HPDE6-E6E7 (cell line): ENCODE data around the gene PCDHA11.
A peak's percentile ranks its signal among the peaks of the same experiment; 100 is the strongest.
"Not testable (repeated sequence)": the region's sequence is repeated elsewhere in the genome, so short reads cannot be mapped to it uniquely, and the experiment has no call there.

Experiments used
- DNase-seq: peaks from one replicate; pipeline ENCODE4 v3.0.0; 2011; ENCODE audit warnings: missing footprints; ENCODE audit errors: extremely low spot score

Gene PCDHA11

DNA sequence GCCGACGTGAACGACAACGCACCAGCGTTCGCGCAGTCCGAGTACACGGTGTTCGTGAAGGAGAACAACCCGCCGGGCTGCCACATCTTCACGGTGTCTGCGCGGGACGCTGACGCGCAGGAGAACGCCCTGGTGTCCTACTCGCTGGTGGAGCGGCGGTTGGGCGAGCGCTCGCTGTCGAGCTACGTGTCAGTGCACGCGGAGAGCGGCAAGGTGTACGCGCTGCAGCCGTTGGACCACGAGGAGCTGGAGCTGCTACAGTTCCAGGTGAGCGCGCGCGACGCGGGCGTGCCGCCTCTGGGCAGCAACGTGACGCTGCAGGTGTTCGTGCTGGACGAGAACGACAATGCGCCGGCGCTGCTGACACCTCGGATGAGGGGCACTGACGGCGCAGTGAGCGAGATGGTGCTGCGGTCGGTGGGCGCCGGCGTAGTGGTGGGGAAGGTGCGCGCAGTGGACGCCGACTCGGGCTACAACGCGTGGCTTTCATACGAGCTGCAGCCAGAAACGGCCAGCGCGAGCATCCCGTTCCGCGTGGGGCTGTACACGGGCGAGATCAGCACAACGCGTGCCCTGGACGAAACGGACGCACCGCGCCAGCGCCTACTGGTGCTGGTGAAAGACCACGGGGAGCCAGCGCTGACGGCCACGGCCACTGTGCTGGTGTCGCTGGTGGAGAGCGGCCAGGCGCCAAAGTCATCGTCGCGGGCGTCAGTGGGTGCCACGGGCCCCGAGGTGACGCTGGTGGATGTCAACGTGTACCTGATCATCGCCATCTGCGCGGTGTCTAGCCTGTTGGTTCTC is 18.7 kb upstream of the PCDHA11 start:
- DNase-seq, result not testable (repeated sequence)

DNA sequence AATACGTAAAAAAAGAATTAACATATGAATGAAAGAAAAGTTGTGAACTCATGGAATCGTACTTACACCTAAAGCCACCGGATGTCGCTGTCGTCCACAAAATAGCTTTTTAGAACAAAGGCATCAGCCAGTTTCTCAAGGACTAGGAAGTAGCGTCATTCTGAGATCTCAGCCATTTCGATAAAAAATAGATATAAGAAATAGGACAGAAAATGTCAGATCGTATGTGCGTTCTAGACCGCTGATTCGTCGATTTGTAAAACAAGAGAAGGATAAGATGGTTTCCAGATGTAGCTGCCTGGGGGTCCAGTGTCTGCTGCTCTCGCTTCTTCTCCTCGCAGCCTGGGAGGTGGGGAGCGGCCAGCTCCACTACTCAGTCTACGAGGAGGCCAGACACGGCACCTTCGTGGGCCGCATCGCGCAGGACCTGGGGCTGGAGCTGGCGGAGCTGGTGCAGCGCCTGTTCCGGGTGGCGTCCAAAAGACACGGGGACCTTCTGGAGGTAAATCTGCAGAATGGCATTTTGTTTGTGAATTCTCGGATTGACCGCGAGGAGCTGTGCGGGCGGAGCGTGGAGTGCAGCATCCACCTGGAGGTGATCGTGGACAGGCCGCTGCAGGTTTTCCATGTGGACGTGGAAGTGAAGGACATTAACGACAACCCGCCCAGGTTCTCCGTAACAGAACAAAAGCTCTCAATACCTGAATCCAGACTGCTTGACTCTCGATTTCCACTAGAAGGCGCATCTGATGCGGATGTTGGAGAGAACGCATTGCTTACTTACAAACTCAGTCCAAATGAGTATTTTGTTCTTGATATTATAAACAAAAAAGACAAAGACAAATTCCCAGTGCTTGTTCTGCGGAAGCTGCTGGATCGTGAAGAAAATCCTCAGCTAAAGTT is 12.7 kb upstream of the PCDHA11 start, which contains the start of gene PCDHA10:
TSS of gene PCDHA10 (plus strand) at position 126 of the 903 bp plus-strand sequence. CDS start at position 278, 152 bp downstream.
- DNase-seq, result no peak

DNA sequence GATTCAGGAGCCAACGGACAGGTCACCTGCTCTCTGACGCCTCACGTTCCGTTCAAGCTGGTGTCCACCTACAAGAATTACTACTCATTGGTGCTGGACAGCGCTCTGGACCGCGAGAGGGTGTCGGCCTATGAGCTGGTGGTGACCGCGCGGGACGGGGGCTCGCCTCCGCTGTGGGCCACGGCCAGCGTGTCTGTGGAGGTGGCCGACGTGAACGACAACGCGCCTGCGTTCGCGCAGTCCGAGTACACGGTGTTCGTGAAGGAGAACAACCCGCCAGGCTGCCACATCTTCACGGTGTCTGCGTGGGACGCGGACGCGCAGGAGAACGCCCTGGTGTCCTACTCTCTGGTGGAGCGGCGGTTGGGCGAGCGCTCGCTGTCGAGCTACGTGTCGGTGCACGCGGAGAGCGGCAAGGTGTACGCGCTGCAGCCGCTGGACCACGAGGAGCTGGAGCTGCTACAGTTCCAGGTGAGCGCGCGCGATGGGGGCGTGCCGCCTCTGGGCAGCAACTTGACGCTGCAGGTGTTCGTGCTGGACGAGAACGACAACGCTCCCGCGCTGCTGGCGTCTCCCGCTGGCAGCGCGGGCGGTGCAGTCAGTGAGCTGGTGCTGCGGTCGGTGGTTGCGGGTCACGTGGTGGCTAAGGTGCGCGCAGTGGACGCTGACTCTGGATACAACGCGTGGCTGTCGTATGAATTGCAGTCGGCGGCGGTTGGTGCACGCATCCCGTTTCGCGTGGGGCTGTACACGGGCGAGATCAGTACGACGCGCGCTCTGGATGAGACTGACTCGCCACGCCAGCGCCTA is 11.4 kb upstream of the PCDHA11 start:
- DNase-seq, result no peak

DNA sequence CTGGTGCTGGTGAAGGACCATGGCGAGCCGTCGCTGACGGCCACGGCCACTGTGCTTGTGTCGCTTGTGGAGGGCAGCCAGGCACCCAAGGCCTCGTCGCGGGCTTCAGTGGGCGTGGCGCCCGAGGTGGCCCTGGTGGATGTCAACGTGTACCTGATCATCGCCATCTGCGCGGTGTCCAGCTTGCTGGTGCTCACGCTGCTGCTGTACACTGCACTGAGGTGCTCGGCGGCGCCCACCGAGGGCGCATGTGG is 10.8 kb upstream of the PCDHA11 start:
- DNase-seq, result no peak

DNA sequence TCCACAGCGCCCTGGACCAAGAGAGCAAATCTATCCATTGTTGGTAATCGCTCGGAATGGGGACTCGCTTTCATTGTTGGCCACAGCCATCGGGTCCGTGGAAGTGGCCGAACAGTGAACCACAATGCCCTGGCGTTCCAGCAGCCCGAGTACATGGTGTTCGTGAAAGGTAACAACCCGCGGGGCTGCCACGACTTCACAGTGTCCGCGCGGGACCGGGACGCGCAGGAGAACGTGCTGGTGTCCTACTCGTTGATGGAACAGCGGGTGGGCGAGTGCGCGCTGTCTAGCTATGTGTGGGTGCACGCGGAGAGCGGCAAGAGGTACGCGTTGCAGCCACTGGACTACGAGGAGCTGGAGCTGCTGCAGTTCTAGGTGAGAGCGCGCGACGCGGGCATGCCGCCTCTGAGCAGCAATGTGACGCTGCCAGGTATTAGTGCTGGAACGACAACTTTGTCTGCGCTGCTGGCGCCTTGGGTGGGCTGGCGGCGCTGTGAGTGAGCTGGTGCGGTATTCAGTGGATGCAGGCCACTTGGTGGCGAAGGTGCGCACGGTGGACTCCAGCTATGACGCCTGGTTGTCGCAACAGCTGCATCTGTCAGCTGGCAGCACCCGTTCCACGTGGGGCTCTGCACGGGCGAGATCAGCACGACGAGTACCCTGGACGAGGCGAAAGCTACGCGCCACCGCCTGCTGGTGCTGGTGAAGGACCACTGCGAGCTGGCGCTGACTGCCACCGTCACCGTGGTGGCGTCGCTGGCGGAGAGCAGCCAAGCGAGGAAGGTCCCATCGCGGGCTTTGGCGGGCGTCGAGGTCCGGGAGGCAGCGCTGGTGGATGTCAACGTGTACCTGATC is 6.1 kb upstream of the PCDHA11 start:
- DNase-seq, result no peak

DNA sequence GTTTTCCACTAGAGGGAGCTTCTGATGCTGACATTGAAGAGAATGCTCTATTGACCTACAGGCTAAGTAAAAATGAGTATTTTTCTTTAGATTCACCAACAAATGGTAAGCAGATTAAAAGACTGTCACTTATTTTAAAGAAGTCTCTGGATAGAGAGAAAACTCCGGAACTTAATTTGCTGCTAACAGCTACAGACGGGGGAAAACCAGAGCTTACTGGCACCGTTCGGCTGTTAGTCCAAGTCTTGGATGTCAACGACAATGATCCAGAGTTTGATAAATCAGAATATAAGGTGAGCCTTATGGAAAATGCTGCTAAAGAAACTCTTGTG is 764 bp downstream of the PCDHA11 start:
- DNase-seq, result peak; percentile 11

DNA sequence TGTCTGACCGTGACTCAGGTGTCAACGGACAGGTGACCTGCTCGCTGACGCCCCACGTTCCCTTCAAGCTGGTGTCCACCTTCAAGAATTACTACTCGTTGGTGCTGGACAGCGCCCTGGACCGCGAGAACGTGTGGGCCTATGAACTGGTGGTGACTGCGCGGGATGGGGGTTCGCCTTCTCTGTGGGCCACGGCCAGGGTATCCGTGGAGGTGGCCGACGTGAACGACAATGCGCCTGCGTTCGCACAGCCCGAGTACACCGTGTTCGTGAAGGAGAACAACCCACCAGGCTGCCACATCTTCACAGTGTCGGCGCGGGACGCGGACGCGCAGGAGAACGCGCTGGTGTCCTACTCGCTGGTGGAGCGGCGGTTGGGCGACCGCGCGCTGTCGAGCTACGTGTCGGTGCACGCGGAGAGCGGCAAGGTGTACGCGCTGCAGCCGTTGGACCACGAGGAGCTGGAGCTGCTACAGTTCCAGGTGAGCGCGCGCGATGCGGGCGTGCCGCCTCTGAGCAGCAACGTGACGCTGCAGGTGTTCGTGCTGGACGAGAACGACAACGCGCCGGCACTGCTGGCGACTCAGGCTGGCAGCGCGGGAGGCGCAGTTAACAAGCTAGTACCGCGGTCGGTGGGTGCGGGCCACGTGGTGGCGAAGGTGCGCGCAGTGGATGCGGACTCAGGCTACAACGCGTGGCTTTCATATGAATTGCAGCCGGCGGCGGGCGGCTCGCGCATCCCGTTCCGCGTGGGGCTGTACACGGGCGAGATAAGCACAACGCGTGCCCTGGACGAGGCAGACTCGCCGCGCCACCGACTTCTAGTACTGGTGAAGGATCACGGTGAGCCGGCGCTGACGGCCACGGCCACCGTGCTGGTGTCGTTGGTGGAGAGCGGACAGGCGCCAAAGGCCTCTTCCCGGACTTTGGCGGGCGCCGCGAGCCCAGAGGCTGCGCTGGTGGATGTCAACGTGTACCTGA is 1.8 kb downstream of the PCDHA11 start:
- DNase-seq, result no peak

DNA sequence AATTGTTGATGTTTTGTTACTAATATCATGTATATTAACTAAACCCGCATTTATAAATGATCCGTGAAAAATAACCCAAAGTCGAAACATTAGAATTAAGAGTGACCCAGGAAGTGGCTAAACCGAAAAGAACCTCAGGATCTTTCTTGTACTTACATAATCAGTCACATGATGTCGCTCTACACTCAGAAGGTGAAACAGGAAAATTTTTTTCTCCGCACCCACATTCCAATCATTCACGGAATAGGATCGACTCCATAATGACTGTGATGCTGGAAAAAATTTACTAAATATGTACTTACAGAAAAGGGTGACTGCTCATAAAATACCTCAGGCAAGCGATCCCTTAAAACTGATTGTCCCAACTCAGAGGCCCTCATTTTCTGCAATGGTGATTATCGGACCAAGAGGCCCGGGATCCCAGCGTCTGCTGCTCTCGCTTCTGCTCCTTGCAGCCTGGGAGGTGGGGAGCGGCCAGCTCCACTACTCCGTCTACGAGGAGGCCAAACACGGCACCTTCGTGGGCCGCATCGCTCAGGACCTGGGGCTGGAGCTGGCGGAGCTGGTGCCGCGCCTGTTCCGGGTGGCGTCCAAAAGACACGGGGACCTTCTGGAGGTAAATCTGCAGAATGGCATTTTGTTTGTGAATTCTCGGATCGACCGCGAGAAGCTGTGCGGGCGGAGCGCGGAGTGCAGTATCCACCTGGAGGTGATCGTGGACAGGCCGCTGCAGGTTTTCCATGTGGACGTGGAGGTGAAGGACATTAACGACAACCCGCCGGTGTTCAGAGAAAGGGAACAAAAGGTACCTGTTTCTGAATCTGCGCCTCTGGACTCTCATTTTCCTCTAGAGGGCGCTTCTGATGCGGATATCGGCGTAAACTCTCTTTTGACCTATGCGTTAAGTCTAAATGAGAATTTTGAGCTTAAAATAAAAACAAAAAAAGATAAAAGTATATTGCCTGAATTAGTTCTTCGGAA is 6.6 kb downstream of the PCDHA11 start, which contains the start of gene PCDHA12:
TSS of gene PCDHA12 (plus strand) at position 224 of the 981 bp plus-strand sequence. CDS start at position 389, 165 bp downstream.
- peak; percentile 43 for DNase-seq

DNA sequence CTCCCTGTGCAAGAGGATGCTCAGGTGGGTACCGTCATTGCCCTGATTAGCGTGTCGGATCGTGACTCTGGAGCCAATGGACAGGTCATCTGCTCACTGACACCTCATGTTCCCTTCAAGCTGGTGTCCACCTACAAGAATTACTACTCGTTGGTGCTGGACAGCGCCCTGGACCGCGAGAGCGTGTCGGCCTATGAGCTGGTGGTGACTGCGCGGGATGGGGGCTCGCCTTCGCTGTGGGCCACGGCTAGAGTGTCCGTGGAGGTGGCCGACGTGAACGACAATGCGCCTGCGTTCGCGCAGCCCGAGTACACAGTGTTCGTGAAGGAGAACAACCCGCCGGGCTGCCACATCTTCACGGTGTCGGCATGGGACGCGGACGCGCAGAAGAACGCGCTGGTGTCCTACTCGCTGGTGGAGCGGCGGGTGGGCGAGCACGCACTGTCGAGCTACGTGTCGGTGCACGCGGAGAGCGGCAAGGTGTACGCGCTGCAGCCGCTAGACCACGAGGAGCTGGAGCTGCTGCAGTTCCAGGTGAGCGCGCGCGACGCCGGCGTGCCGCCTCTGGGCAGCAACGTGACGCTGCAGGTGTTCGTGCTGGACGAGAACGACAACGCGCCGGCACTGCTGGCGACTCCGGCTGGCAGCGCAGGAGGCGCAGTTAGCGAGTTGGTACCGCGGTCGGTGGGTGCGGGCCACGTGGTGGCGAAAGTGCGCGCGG is 7.9 kb downstream of the PCDHA11 start:
- DNase-seq, result not testable (repeated sequence)

DNA sequence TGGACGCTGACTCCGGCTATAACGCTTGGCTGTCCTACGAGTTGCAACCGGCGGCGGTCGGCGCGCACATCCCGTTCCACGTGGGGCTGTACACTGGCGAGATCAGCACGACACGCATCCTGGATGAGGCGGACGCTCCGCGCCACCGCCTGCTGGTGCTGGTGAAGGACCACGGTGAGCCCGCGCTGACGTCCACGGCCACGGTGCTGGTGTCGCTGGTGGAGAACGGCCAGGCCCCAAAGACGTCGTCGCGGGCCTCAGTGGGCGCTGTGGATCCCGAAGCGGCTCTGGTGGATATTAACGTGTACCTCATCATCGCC is 8.5 kb downstream of the PCDHA11 start:
- DNase-seq, result no peak

DNA sequence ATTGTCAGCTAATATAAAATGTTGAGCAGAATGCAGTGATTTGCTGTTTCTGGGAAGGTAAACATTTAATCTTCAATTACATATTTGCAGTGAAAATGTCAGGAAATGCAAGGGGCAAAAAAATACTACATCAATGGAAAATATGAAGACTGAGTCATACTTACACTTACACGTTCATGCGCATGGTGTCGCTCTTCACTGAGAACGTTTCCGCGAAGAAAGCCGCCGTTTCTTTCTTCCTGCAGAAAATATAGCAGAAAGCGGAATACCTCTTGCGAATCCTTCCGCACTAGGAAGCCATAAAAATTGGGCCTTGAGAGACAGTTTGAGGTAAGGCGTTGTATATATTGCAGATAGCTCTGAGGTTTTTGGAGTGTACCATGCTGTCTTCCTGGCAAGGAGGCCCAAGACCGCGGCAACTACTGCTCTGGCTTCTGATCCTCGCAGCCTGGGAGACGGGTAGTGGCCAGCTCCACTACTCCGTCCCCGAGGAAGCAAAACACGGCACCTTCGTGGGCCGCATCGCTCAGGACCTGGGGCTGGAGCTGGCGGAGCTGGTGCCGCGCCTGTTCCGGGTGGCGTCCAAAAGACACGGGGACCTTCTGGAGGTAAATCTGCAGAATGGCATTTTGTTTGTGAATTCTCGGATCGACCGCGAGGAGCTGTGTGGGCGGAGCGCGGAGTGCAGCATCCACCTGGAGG is 13.3 kb downstream of the PCDHA11 start, which contains the start of gene PCDHA13:
TSS of gene PCDHA13 (plus strand) at position 236 of the 702 bp plus-strand sequence. CDS start at position 381, 145 bp downstream.
- peak; percentile 12 for DNase-seq

DNA sequence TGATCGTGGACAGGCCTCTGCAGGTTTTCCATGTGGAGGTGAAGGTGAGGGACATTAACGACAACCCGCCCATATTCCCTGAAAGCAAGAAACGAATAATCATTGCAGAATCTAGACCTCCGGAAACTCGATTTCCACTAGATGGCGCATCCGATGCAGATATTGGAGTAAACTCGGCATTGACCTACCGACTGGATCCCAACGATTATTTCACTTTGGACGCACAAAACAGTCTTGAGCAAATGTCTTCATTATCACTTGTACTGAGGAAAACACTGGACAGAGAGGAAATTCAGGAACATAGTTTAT is 13.8 kb downstream of the PCDHA11 start:
- no peak for DNase-seq

DNA sequence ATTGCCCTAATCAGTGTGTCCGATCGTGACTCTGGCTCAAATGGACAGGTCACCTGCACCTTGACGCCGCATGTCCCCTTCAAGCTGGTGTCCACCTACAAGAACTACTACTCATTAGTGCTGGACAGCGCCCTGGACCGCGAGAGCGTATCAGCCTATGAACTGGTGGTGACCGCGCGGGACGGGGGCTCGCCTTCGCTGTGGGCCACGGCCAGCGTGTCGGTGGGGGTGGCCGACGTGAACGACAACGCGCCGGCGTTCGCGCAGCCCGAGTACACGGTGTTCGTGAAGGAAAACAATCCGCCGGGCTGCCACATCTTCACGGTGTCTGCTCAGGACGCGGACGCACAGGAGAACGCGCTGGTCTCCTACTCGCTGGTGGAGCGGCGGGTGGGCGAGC is 14.6 kb downstream of the PCDHA11 start:
- no peak for DNase-seq

DNA sequence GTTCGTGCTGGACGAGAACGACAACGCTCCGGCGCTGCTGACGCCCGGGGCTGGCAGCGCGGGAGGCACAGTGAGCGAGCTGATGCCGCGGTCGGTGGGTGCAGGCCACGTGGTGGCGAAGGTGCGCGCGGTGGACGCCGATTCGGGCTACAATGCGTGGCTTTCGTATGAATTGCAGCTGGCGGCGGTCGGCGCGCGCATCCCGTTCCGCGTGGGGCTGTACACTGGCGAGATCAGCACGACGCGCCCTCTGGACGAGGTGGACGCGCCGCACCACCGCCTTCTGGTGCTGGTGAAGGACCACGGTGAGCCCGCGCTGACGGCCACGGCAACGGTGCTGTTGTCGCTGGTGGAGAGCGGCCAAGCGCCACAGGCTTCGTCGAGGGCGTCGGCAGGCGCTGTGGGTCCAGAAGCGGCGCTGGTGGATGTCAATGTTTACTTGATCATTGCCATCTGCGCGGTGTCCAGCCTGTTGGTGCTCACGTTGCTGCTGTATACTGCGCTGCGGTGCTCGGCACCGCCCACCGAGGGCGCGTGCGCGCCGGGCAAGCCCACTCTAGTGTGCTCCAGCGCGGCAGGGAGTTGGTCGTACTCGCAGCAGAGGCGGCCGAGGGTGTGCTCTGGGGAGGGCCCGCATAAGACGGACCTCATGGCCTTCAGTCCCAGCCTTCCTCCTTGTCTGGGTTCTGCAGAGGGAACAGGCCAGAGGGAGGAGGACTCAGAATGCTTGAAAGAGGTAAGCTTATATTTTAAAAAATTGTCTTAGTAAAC is 15.4 kb downstream of the PCDHA11 start:
- DNase-seq, result no peak

DNA sequence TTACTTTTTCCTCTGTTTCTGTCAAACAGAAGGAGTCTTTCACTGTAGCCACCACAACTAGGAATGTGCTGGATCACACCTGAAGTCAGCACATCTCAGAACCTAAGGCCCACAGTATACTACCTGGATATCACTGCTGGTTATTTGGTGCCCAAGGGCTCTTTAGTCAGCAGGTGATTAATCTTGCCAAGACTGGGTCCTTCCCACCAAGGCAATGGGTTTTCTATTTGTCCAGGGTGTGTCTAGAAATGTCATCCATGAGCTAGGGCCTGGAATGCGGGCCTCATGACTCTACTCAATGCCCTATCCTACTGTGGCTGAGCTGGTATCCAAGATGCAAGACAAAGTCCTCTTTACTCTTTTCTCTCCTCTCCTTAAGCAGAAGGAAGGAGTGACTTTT is 47.6 kb downstream of the PCDHA11 start:
- DNase-seq, result no peak
